Adipose tissue (tissue), 3 donors: ENCODE measurements around the gene KIF5C. TPM values are rescaled to one million over a fixed set of nuclear protein-coding genes. Genes with fewer than 3 reads are reported as not detected.

ENCODE experiments used
- H3K27ac ChIP-seq: one replicate; pipeline ENCODE4 v1.5.1; 2013; ENCODE audit warnings: low read depth, low read length
- WGBS, 3 donors: extraction: QIAGEN DNeasy Blood & Tissue Kit; methylation state at CpG; one replicate each; pipeline ENCODE4 v1.1.7; 2013; 5-methylcytosine and 5-hydroxymethylcytosine counted together
- polyA plus RNA-seq, 3 donors: library from polyadenylated mRNA; stranded (reverse); fragments of 200-250 nt; gene quantifications; one replicate each; pipeline ENCODE4 v1.2.3, GENCODE V29; 2013
- donor health status: healthy with polysubstance abuse.
- donor health status: Bipolar disorder and iron deficiency.
- donor health status: healthy.

KIF5C gene
- polyA plus RNA-seq, 3 donors: 0.51 to 1.7 (median 1.2) TPM

DNA sequence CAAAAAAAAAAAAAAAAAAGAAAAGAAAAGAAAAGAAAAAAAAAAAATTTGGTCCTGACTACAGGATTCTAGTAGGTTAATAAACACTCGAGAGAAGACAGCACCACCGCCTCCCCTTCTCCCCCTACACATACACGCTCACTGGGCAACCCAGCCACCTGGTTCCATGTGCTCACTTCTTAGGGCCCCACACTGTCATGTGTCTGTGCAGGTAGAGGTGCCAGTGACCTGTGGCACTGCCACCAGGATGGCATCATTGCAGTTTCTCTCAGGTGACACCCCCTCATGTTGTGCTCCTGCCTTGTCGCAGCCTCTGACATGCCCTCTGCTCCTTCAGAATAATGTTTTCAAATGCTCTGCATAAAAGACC, 123.8 kb downstream of the KIF5C start:
- 91 to 97% (median 96%) methylated on average over 4 of the region's 4 CpGs for WGBS, 3 donors
- H3K27ac ChIP-seq: no peak overlapping the region

DNA sequence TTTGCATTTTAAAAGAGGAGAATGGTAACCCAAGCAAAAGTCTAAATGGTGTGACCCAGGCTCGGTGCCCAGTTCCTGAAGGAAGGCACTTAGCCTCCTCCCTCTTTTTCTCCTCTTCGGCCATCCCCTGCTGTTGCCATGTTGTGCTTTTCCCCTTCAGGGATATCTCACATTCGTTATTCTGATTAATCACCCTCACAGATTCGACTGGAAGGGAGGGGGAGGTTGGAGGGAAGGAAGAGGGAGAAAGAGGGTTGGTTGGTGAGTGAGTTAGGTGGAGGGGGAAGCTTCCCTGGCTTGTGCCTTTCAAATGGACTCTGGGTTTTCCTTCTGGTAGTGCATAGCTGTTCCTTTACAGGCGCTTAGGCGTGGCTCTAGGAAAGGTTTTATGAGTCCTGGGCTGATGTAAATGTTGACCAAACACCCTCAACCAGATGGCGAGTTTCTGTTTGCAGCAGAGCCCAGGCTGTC, 124.5 kb downstream of the KIF5C start:
- WGBS, 3 donors: 35 to 56% (median 54%) methylated on average over 7 of the region's 7 CpGs
- H3K27ac ChIP-seq: no peak overlapping the region

DNA sequence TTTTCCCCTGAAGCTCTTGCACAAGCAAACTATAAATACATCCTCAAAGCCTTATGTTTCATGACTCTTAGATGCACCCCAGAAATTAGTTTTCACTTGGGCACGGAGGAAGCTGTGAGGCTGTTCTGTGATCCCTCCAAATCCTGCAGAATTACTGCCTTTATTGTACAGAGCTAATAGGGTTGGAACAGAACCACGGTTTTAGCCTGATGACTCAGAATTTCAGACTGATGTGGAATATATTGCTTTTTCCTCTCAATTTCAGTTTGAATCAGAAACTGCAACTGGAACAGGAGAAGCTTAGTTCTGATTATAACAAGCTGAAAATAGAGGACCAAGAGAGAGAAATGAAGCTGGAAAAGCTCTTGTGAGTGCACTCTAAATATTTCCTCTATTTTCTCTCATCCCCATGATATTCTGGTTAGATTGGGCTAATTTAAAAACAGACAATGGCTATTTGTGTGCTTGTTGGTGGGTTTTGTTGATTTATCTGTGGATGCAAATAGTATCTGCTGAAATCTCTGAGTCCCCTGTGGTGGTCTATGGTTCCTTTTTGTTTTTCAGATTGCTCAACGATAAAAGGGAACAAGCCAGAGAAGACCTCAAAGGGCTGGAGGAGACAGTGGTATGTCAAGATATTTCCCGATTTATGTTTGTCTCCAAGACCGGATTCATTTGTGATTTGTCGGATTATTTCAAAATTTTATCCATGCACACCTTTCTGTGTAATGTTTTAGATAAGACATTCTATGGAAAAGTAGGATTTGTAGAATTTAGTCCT, 125.3 kb downstream of the KIF5C start:
- no peak overlapping the region for H3K27ac ChIP-seq
- 60 to 71% (median 62%) methylated on average over 6 of the region's 6 CpGs for WGBS, 3 donors

DNA sequence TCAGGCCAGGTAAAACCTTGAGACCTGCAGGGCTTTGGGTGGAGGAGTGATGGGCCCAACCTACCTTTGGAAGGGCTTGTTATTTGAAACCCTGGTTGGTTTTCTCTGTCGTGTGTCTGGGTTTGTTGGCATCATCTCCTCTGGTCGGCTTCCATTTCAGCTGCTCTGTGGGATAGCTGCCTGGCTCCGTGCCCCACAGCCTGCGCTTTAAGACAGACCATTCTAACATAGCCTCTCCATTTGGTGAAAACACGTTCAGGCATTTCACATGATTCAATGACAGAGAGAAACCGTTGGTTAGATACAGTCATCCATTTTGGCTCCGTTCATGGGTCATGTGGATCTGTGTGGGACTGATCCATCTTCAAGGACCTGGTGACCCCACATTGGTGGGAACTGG, 126.5 kb downstream of the KIF5C start:
- WGBS, 3 donors: 82 to 91% (median 90%) methylated on average over 7 of the region's 7 CpGs
- no peak overlapping the region for H3K27ac ChIP-seq

DNA sequence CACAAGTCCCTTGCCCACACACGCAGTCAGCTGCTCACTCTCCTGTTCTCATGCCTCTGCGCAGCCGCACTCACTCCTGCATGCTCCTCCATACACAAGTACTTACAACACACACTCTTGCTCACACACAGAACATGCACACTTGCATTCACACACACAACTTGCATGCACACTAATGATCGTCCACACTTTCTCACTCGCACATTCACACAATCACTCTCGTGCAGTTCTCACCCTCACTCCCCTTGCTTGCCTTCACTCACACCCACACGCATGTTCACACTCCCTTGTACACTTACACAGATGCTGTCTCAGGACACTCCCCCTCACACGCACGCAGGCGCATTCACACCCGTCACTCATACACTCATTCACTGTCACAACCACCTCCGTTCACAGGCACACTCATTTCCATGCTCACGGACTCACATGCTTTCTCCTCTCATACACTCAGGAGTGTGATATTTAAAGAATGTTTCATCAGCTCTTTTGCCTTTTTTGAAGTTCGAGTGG, 127.4 kb downstream of the KIF5C start:
- H3K27ac ChIP-seq: no peak overlapping the region
- WGBS, 3 donors: 94 to 96% (median 94%) methylated on average over 14 of the region's 14 CpGs

DNA sequence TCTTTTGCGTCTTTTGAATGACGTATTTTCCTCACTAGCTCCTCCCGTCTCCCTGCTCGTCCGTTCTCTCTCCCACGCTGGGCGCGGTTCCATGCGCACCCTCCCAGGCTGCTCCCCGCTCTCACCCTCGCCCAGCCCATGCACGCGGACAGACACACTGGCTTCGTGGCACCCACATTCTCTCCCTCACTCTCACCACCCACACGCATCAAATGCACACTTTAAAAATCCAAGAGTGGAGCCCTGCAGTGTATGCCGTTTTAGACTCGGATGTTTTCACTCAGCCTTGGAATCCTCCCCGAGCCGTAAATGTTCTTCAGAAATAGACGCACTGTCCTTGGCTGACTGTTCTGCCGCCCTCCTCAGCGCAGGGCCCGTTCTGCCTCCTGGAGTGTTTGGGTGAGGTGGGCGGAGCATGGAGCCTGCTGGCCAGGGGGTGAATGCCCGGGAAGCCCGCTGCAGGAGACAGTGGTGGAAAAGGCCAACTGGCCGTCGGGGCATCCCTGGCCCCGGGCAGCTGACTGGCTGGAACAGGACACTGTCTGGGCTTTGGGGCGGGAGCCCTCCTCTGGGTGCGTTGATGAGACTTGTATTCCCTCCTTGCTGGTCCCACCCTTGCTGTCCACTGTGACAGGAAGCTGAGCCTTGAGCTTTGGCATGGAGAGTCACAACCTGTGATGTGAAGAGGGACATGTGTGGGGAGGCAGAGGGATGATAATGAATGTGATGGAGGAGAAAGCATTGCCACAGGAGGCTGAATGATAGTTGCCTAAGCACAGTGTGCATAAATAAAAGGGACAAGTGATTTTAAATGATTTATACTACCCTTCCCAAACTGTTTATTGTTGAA, 128.1 kb downstream of the KIF5C start:
- WGBS, 3 donors: 92 to 95% (median 93%) methylated on average over 31 of the region's 31 CpGs
- H3K27ac ChIP-seq: no peak overlapping the region

DNA sequence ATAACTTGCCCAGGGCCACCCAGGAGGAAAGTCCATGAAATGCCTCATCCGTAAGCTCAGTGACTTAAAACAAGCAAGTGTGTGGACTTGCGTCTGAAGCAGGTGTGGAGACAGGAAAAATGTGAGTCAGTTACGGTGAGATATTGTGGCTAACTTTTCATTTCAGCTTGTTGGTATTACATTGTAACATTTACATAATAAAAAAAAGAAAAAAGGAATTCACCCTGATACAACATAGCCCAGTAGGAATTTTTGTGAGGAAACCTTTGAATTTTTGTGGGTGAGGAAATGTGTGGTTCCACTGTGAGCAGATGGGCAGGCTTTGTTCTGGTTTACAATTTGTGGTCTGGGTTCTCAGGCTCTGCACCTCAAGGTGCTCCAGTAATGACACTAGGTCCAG, 129.8 kb downstream of the KIF5C start:
- WGBS, 3 donors: 90 to 95% (median 91%) methylated on average over 3 of the region's 3 CpGs
- no peak overlapping the region for H3K27ac ChIP-seq

DNA sequence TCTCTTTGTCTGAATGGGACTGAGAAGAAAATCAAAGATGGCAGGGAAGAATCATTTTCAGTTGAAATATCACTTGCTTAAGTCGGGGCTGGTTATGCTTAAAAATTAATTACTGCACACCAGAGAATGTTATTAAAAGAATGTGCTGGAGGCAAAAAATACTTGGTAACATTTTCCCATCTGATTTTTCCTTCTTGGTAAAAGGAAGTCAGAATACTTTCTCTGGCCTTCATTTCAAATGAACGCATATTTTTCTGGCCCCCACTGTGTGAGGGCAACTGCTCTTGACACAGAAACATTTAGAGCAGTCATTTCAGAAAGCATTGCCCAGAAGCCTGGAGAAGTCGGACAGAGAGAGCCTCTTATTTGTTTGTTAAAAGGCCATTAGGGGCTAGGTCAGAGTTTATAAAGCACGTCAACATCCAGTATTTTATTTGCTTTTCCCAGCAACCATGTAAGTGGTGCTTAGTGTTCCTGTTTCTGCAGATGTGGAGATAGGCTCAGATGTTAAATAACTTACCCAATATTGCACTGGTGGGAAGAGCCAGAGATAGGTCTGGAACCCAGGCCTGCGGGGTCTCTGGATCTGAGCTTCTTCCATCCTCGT, 130.5 kb downstream of the KIF5C start:
- WGBS, 3 donors: 66 to 76% (median 66%) methylated on average over 6 of the region's 6 CpGs
- no peak overlapping the region for H3K27ac ChIP-seq

DNA sequence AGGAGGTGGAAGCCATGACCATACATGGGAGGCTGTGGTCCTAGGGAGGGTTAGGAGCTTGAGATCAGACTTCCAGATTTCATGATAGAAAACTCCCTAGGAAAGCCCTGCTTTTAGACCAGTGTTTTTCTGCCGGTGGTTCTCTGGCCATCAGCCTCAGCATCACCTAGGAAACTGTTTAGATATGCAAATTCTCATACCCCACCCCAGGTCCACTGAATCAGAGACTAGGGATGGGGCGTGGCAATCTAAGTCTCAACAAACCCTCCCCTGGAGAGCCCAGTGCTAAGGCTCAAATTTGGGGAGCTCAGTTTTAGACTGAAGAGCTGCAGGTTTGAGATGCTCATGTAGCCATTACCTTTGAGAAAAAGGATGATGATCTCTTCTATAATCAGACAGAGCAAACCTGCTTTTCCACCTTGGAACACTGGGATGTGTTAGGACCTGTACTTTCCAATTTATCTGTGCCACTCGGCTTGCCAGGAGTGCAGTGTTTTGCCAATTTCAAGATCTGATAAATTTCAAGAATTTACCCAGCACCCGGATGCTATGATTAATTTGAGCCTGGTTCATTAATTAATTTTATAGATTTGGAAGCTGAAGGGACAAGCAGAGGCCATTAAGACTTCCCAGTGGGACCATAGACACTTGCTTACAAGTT, 132.0 kb downstream of the KIF5C start:
- 56 to 83% (median 76%) methylated on average over 4 of the region's 4 CpGs for WGBS, 3 donors

DNA sequence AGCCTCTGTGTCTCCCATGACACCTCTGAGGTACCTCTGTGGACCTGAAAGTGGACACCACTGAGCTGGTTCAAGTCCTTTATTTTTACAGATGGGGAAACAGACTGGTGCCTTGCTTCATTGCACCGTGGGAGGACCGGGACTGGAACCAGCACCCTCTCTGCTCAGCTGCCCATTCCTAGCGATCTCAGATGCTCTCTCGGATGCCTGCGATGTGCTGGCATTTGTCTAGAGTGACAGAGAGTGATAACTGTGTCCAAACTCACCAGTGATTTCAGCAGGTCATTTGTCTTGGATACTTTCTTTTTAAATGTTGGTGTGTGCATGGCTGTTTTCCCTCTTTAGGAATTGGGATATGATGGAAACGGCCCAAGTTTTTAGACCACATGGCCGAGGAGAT, 133.4 kb downstream of the KIF5C start:
- WGBS, 3 donors: 80 to 85% (median 81%) methylated on average over 7 of the region's 7 CpGs

More for the DNA sequence above, 132.0 kb downstream of the KIF5C start:
- no peak overlapping the region for H3K27ac ChIP-seq

DNA sequence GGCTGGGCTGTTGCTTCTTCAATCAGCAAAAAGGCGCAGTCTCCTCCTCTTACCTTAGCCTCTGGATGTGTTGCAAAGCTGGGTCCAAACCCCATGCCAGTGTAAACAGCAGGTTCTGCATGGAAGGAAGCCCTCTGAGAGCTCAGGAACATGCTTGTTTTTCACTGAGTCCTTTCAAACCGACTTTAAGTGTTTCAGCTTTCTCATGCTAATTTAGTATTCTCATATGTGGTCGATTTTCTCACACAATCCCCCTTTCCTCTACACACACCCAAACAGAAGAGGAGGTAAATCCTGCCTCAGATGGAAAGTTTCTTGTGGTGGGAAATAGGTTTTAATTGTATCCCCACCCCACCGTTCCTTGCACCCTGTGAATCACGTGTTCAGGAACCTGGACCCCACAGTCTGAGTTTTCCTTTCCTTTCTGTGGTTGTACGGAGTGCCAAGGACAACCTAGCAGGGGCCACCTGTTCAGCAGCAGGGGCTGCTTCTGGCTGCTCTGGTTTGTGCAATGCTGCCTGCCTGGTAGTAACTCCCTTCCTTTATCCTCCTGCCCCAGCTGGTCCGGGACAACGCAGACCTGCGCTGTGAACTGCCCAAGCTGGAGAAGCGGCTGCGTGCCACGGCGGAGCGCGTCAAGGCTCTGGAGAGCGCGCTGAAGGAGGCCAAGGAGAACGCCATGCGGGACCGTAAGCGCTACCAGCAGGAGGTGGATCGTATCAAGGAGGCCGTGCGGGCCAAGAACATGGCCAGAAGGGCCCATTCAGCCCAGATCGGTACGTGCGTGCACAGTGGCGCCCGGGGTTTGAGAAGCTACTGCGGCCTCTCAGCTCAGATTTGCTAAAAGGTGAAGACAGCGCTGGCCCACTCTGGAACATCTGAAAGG, 134.8 kb downstream of the KIF5C start:
- H3K27ac ChIP-seq: no peak overlapping the region
- 91 to 92% (median 92%) methylated on average over 31 of the region's 31 CpGs for WGBS, 3 donors

More for the DNA sequence above, 133.4 kb downstream of the KIF5C start:
- H3K27ac ChIP-seq: no peak overlapping the region

DNA sequence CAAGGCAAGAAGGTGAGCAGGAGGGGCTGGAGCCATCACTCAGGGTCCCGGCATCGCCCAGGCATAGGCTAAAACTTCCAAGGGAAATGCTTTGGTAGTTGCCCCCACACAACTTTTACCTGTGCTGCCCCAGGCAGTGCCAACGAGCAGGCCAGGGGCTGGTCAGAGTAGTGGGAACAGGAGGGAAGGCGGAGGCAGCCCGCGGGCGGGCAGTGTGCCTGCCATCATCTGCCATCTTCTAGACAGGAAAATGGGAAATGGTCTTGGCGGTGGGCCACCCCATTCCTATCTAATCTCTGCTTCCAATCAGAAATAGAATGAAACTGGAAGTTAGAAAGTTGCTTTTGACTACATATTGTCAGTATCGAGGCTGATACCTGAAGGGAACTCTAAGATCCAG, 137.5 kb downstream of the KIF5C start:
- H3K27ac ChIP-seq: no peak overlapping the region
- 84 to 91% (median 89%) methylated on average over 9 of the region's 9 CpGs for WGBS, 3 donors

DNA sequence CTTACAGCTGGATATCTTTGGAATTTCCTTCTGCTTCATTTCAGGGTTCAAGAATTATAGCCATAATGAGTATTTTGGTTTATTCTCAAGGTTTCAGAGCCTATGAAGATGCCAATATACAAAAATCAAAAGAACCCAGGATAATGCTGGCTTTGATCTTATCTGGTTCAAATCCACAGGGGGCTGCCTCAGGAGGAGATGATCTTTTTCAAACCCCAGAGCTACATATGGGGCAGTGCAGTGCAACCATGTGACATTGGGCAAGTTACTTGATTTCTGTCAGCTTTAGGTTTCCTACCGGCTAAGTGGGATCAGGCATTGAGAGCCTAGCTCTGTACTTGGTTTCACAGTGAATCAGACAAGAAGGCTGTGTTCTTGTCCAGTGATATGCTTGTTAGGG, 140.5 kb downstream of the KIF5C start:
- 85 to 97% (median 90%) methylated on average over 1 of the region's 1 CpG for WGBS, 3 donors
- H3K27ac ChIP-seq: no peak overlapping the region

DNA sequence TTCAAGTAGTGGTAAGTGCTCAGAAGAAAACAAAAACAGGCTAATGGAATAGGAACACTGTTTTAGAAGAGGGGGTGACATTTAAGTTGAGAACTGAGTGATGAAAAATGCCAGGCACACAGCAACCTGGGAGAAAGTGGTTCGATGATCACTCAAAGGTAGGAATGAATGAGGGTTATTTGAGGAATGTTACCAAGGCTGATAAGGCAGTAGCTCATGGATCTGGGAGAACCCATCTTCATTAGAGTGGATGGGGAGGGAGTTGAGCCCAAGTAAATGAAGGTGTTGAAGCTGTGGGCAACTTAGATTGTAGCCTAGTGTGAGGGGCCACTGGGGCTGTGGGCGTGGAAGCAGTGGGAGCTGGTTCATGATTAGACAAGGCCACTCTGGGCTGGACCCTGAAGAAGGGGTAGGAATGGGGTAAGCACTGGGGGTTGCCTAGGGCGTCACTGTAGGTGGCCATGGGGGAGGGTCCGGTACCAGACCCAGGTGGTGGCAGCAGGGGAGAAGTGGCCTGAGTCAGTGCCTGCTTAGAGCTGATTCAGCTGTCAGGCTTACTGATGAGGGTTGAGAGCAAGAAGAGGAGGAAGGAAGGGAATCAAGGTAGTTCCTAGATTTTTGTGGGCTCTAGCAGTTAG, 141.0 kb downstream of the KIF5C start:
- WGBS, 3 donors: 86 to 93% (median 93%) methylated on average over 4 of the region's 4 CpGs
- no peak overlapping the region for H3K27ac ChIP-seq

DNA sequence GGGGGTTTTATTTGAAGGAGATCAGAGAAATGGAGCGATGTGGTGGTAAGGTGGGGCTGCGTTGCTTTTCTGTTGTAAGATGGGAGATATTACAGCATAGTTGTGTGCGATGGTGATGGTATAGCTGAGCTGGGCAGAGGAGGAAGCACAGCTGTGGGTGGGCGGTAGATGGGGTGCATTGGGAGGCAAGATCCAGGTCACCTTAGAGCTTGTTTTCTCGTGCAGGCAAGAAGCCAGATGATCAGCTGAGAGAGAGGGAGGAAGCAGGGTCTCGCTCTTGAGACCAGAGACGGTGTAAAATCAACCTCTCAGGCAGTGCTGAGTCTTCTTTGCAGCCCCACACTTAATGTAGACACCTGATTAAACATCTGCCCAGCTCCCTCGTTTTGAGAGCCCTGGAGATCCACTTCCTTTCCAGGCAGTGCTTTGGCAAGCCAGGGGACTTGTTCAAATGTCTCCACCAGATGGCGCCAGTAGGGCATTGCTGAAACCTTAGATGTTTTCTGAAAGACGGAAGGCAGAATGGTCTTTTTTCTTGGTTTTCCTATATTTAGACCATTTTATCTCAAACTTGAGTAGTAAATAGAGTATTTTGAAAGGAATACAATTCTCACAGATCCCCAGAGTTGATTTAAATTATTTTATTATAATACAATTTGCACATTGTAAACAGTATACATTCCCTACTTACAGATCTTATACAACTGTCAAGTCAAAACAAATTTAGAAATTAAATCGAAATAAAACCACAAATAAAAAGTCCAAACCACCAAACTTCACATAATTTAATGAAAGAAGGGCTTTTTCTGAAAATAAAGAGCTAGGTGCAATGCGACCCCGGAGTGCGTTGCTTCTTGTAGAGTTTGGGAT, 142.3 kb downstream of the KIF5C start:
- 47 to 50% (median 48%) methylated on average over 14 of the region's 14 CpGs for WGBS, 3 donors

DNA sequence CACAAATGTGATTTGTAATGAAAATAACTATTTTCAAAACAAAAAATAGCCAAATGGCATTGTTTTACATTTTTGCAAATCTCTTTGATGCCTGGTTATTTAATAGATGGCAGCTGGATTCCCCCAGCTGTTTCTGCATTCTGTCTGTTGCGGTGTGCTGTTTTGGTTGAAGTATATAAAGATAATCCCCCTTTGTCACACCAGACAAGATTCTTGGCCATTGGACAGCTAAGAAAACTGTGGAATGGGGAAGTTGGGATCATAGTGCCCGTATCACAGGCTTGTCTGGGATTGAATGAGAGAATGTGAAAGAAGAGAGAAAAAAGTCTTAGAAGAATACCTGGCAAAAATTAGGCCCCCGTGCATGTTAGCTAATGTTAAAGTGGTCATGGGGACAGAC, 144.0 kb downstream of the KIF5C start:
- H3K27ac ChIP-seq: no peak overlapping the region
- WGBS, 3 donors: 75 to 81% (median 79%) methylated on average over 3 of the region's 3 CpGs

More for the DNA sequence above, 142.3 kb downstream of the KIF5C start:
- H3K27ac ChIP-seq: no peak overlapping the region
